Measurements from ENCODE around the gene BRCA2. TPM values are rescaled to one million over a fixed set of nuclear protein-coding genes. Genes with fewer than 3 reads are reported as not detected.

BRCA2 gene
- polyA plus RNA-seq, 4 donors, result under 0.01 to 3.9 (median 1.2) TPM

GRCh38 chr13:32300920-32301319 is 14.4 kb upstream of the BRCA2 start:
- Histone ChIP-seq H3K9me3 (ENCODE audit: control insufficient read depth in 2 of 2, insufficient read depth in 1 of 2, low read depth in 1 of 2, low read length in 1 of 2) (no peaks in the 10 kb centered on the region), H3K27ac (ENCODE audit: low read depth in 1 of 3, low read length in 2 of 3) (no peak overlapping the region), H3K4me3 (ENCODE audit: low read depth in 1 of 3, low read length in 3 of 3) (no peak overlapping the region), H3K27me3 (ENCODE audit: control insufficient read depth in 3 of 3, insufficient read depth in 3 of 3, low read length in 3 of 3) (peaks cover 0 to 24% (median 0%) of the 10 kb centered on the region in 3 donors), H3K36me3 (ENCODE audit: control insufficient read depth in 3 of 3, insufficient read depth in 2 of 3, low read depth in 1 of 3, low read length in 3 of 3) (no peaks in the 10 kb centered on the region), H3K4me1 (ENCODE audit: control insufficient read depth in 3 of 3, insufficient read depth in 2 of 3, low read depth in 1 of 3, low read length in 2 of 3) (no peaks in the 10 kb centered on the region)
- WGBS, 3 donors, result 89 to 100% (median 96%) methylated on average over 1 of the region's 1 CpG
- DNase-seq, result no peak
- FAIRE-seq, result no peak

GRCh38 chr13:32302461-32302860 is 12.8 kb upstream of the BRCA2 start:
- no peaks in the 10 kb centered on the region for H3K36me3 ChIP-seq (ENCODE audit: control insufficient read depth in 3 of 3, insufficient read depth in 2 of 3, low read depth in 1 of 3, low read length in 3 of 3)
- H3K9me3 ChIP-seq (ENCODE audit: control insufficient read depth in 2 of 2, insufficient read depth in 1 of 2, low read depth in 1 of 2, low read length in 1 of 2), result no peaks in the 10 kb centered on the region
- FAIRE-seq (no peak), DNase-seq (no peak)
- no peak overlapping the region for H3K27ac ChIP-seq (ENCODE audit: low read depth in 1 of 3, low read length in 2 of 3)
- 68 to 73% (median 69%) methylated on average over 2 of the region's 2 CpGs for WGBS, 3 donors
- peaks cover 0 to 24% (median 0%) of the 10 kb centered on the region in 3 donors for H3K27me3 ChIP-seq (ENCODE audit: control insufficient read depth in 3 of 3, insufficient read depth in 3 of 3, low read length in 3 of 3)
- H3K4me3 ChIP-seq (ENCODE audit: low read depth in 1 of 3, low read length in 3 of 3), result no peak overlapping the region
- H3K4me1 ChIP-seq (ENCODE audit: control insufficient read depth in 3 of 3, insufficient read depth in 2 of 3, low read depth in 1 of 3, low read length in 2 of 3), result no peaks in the 10 kb centered on the region

GRCh38 chr13:32305646-32306045 is 9.7 kb upstream of the BRCA2 start:
- no peaks in the 10 kb centered on the region for H3K36me3 ChIP-seq (ENCODE audit: control insufficient read depth in 3 of 3, insufficient read depth in 2 of 3, low read depth in 1 of 3, low read length in 3 of 3)
- peaks cover 0 to 9% (median 0%) of the 10 kb centered on the region in 3 donors for H3K27me3 ChIP-seq (ENCODE audit: control insufficient read depth in 3 of 3, insufficient read depth in 3 of 3, low read length in 3 of 3)
- no peaks in the 10 kb centered on the region for H3K4me1 ChIP-seq (ENCODE audit: control insufficient read depth in 3 of 3, insufficient read depth in 2 of 3, low read depth in 1 of 3, low read length in 2 of 3)
- no peak overlapping the region for H3K4me3 ChIP-seq (ENCODE audit: low read depth in 1 of 3, low read length in 3 of 3)
- no peaks in the 10 kb centered on the region for H3K9me3 ChIP-seq (ENCODE audit: control insufficient read depth in 2 of 2, insufficient read depth in 1 of 2, low read depth in 1 of 2, low read length in 1 of 2)
- no peak overlapping the region for H3K27ac ChIP-seq (ENCODE audit: low read depth in 1 of 3, low read length in 2 of 3)
- FAIRE-seq, result no peak
- DNase-seq, result no peak

GRCh38 chr13:32309312-32310133 is 5.8 kb upstream of the BRCA2 start:
- WGBS, 3 donors, result 37 to 42% (median 40%) methylated on average over 10 of the region's 10 CpGs
- no peaks in the 10 kb centered on the region for H3K4me1 ChIP-seq (ENCODE audit: control insufficient read depth in 3 of 3, insufficient read depth in 2 of 3, low read depth in 1 of 3, low read length in 2 of 3)
- no peaks in the 10 kb centered on the region for H3K27me3 ChIP-seq (ENCODE audit: control insufficient read depth in 3 of 3, insufficient read depth in 3 of 3, low read length in 3 of 3)
- DNase-seq, result peak in 1 of 2 donors; percentile 65
- no peaks in the 10 kb centered on the region for H3K9me3 ChIP-seq (ENCODE audit: control insufficient read depth in 2 of 2, insufficient read depth in 1 of 2, low read depth in 1 of 2, low read length in 1 of 2)
- H3K36me3 ChIP-seq (ENCODE audit: control insufficient read depth in 3 of 3, insufficient read depth in 2 of 3, low read depth in 1 of 3, low read length in 3 of 3), result no peaks in the 10 kb centered on the region
- no peak overlapping the region for H3K4me3 ChIP-seq (ENCODE audit: low read depth in 1 of 3, low read length in 3 of 3)
- no peak overlapping the region for H3K27ac ChIP-seq (ENCODE audit: low read depth in 1 of 3, low read length in 2 of 3)
- FAIRE-seq, result no peak

GRCh38 chr13:32310134-32310706 is 5.1 kb upstream of the BRCA2 start:
- WGBS, 3 donors, result 42 to 52% (median 45%) methylated on average over 12 of the region's 12 CpGs
- FAIRE-seq, result no peak

GRCh38 chr13:32311188-32311897 is 4.0 kb upstream of the BRCA2 start:
- H3K27ac ChIP-seq (ENCODE audit: low read depth in 1 of 3, low read length in 2 of 3), result no peak overlapping the region
- FAIRE-seq (no peak), DNase-seq (no peak)
- no peak overlapping the region for H3K4me3 ChIP-seq (ENCODE audit: low read depth in 1 of 3, low read length in 3 of 3)
- peaks cover 0 to 3% (median 0%) of the 10 kb centered on the region in 3 donors for H3K4me1 ChIP-seq (ENCODE audit: control insufficient read depth in 3 of 3, insufficient read depth in 2 of 3, low read depth in 1 of 3, low read length in 2 of 3)
- H3K27me3 ChIP-seq (ENCODE audit: control insufficient read depth in 3 of 3, insufficient read depth in 3 of 3, low read length in 3 of 3), result no peaks in the 10 kb centered on the region
- no peaks in the 10 kb centered on the region for H3K9me3 ChIP-seq (ENCODE audit: control insufficient read depth in 2 of 2, insufficient read depth in 1 of 2, low read depth in 1 of 2, low read length in 1 of 2)
- H3K36me3 ChIP-seq (ENCODE audit: control insufficient read depth in 3 of 3, insufficient read depth in 2 of 3, low read depth in 1 of 3, low read length in 3 of 3), result no peaks in the 10 kb centered on the region
- WGBS, 3 donors, result 91 to 97% (median 92%) methylated on average over 35 to 36 of the region's 36 CpGs

More at GRCh38 chr13:32310134-32310706, 5.1 kb upstream of the BRCA2 start:
- Histone ChIP-seq H3K4me1 (ENCODE audit: control insufficient read depth in 3 of 3, insufficient read depth in 2 of 3, low read depth in 1 of 3, low read length in 2 of 3) (peaks cover 0 to 3% (median 0%) of the 10 kb centered on the region in 3 donors), H3K4me3 (ENCODE audit: low read depth in 1 of 3, low read length in 3 of 3) (no peak overlapping the region), H3K36me3 (ENCODE audit: control insufficient read depth in 3 of 3, insufficient read depth in 2 of 3, low read depth in 1 of 3, low read length in 3 of 3) (no peaks in the 10 kb centered on the region), H3K9me3 (ENCODE audit: control insufficient read depth in 2 of 2, insufficient read depth in 1 of 2, low read depth in 1 of 2, low read length in 1 of 2) (no peaks in the 10 kb centered on the region), H3K27me3 (ENCODE audit: control insufficient read depth in 3 of 3, insufficient read depth in 3 of 3, low read length in 3 of 3) (no peaks in the 10 kb centered on the region), H3K27ac (ENCODE audit: low read depth in 1 of 3, low read length in 2 of 3) (no peak overlapping the region)
- DNase-seq, result peak; percentile 65 to 70

- DNase-seq, result peak in 1 of 2 donors; percentile 31
- FAIRE-seq, result no peak
- no peaks in the 10 kb centered on the region for H3K27me3 ChIP-seq (ENCODE audit: control insufficient read depth in 3 of 3, insufficient read depth in 3 of 3, low read length in 3 of 3)
- H3K27ac ChIP-seq (ENCODE audit: low read depth in 1 of 3, low read length in 2 of 3), result peak overlapping the region; percentile 81 to 99 (median 95)
- 74 to 82% (median 80%) methylated on average over 32 of the region's 32 CpGs for WGBS, 3 donors
- H3K36me3 ChIP-seq (ENCODE audit: control insufficient read depth in 3 of 3, insufficient read depth in 2 of 3, low read depth in 1 of 3, low read length in 3 of 3), result no peaks in the 10 kb centered on the region
- H3K4me3 ChIP-seq (ENCODE audit: low read depth in 1 of 3, low read length in 3 of 3), result peak overlapping the region; percentile 24 to 93 (median 72)
- H3K4me1 ChIP-seq (ENCODE audit: control insufficient read depth in 3 of 3, insufficient read depth in 2 of 3, low read depth in 1 of 3, low read length in 2 of 3), result peaks cover 0 to 3% (median 0%) of the 10 kb centered on the region in 3 donors
- H3K9me3 ChIP-seq (ENCODE audit: control insufficient read depth in 2 of 2, insufficient read depth in 1 of 2, low read depth in 1 of 2, low read length in 1 of 2), result no peaks in the 10 kb centered on the region
These were observed 754 bp upstream of the BRCA2 start for GRCh38 chr13:32314271-32315237.

GRCh38 chr13:32316028-32316339 is 676 bp downstream of the BRCA2 start:
- no peak for DNase-seq
- H3K4me3 ChIP-seq (ENCODE audit: low read depth in 1 of 3, low read length in 3 of 3), result peak overlapping the region; percentile 72 to 93 (median 83)
- no peaks in the 10 kb centered on the region for H3K36me3 ChIP-seq (ENCODE audit: control insufficient read depth in 3 of 3, insufficient read depth in 2 of 3, low read depth in 1 of 3, low read length in 3 of 3)
- no peak for FAIRE-seq
- 0 to 1% (median 0%) methylated on average over 13 of the region's 13 CpGs for WGBS, 3 donors
- H3K9me3 ChIP-seq (ENCODE audit: control insufficient read depth in 2 of 2, insufficient read depth in 1 of 2, low read depth in 1 of 2, low read length in 1 of 2), result no peaks in the 10 kb centered on the region
- no peaks in the 10 kb centered on the region for H3K27me3 ChIP-seq (ENCODE audit: control insufficient read depth in 3 of 3, insufficient read depth in 3 of 3, low read length in 3 of 3)
- peaks cover 0 to 3% (median 0%) of the 10 kb centered on the region in 3 donors for H3K4me1 ChIP-seq (ENCODE audit: control insufficient read depth in 3 of 3, insufficient read depth in 2 of 3, low read depth in 1 of 3, low read length in 2 of 3)
- peak overlapping the region in 2 of 3 donors; percentile 81 to 99 for H3K27ac ChIP-seq (ENCODE audit: low read depth in 1 of 3, low read length in 2 of 3)
